ENCODE data around the gene SMAD6.

SMAD6 gene

DNA sequence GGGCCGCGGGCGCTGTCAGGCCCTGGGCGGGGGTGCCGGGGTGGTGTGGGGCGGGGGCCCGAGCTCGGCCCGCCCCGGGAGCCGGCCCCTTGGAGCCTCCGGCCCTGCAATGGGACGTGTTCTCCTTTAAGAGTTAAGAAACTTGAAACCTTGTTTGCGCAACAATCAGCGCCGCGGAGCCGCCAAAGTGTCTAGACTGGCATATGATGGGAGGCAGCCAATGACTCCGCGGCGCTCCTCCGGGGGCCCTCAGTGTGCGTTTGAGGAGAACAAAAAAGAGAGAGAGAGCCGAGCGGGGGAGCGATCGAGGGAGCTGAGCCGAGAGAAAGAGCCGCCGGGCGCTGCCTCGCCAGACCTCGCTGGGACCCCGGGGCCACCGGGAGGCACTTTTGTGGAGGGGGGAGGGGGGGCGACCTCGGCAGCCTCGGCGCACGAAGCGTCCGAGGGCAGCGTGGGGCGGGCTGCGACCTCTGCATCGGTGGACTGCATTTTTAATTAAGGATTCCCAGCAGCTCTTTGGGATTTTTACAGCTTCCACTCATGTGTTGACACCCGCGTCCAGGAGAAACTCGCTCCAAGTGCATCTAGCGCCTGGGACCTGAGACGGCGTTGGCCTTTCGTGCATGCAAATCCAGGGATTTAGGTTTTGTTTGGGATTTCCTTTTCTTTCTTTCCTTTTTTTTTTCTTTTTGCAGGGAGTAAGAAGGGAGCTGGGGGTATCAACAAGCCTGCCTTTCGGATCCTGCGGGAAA lies at the start of gene SMAD6:
TSS of gene SMAD6 (plus strand) at position 202 of the 752 bp plus-strand sequence. CDS start 1,023 bp downstream, outside the sequence.
- DNase-seq: peak; percentile 74

DNA sequence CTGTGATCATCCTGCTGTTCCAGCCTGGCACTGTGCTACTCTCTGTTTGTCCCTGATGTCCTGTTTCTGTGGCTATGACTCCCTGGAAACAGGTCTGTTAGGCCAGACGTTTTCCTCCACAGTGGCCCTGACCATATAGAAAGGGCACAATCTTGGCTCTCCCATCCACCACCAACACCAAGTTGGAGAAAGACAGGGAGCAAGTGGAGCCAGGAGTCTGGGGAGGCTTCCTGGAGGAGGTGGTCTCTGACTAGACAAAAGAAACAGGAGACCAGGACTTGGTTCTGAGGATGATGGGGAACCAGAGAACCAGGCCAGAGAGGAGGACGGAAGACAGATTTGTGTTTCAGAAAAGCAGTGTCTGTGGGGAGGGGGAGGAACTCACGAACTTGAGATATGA lies 49.2 kb upstream of the SMAD6 start:
- DNase-seq: no peak

DNA sequence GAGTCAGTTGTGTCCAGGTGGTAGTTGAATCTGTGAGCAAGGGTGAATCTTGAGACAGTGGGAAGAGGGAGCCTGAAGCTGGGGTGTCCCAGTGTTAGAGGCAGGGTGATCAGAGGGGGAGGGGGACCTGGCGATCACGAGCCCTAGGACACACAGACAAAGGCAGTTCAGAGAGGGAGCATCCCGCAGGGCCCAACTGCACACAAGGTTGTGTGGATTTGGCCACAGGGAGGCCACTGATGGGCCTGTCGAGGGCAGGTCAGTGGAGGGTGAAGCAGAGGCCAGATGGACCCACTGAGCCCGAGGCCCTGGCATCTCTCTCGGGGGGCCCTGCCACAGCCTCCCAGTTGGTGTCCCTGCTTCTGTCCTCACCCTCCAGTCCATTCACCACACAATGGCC lies 48.6 kb upstream of the SMAD6 start:
- no peak for DNase-seq

DNA sequence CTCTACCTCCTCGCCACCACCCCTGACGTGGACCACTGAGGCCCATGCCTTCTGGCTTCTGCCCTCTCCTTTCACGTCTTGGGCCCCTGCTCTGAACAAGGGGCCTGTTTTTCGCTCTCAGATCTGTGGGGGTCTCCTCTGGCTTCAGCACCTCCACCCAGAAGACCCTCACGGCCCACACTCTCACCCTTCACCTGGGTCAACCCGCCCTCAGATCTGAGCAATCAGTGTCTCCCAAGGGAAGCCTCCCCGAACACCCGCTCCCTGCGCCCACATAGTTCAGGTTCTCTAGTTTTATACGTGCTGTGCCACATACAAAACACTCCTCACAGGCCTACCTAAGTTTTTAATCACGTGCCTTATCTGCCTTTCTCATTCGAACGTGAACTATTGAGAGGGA lies 48.2 kb upstream of the SMAD6 start:
- DNase-seq: no peak

DNA sequence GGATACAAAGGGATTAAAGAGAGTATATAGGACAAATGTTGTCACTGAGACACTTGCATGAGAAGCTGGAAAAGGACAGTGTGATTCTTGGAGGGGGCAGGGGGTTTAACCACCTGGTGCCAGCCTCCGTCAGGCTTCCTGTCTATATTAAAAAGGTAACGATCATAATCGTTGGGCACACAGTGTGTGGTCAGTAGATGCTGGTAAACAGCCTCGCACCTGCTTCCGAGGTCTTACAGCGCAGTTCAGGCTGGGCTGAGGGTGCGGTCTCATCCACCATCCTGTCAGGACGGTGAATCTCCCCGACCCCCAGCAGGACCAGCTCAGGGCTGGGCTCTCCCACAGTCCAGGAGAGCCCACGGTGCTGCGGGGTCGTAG lies 47.7 kb upstream of the SMAD6 start:
- no peak for DNase-seq

DNA sequence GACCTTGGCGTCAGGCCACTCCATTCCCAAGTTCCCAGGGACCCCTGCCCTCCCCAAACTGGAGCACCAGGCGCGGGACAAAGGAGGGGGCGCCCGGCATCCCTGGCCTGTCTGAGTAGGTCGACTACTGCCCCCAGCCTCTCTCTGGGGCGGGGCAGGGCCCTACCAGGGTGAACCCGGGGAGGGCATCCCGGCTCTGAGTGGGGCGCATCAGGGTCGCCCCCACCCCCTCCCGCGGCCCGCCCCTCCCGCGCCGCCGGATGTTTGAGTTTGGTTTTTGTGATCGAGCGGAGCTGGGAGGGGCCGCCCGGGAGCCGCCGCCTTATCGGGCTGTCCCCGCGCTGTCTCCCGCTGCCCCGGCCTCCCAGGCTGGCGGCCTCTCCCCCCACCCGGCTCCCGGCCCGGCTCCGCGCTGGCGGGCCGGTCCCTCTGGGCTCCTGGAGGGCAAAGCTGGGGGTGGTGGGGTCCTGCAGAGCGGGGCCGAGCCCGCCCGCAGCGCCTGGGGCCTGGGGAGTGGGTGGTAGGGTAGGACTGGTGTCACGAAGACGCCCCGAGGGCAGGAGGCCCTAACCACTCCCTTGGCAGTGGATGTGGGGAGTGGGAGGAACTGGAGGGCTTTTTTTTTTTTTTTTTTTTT lies 47.2 kb upstream of the SMAD6 start:
- DNase-seq: no peak

DNA sequence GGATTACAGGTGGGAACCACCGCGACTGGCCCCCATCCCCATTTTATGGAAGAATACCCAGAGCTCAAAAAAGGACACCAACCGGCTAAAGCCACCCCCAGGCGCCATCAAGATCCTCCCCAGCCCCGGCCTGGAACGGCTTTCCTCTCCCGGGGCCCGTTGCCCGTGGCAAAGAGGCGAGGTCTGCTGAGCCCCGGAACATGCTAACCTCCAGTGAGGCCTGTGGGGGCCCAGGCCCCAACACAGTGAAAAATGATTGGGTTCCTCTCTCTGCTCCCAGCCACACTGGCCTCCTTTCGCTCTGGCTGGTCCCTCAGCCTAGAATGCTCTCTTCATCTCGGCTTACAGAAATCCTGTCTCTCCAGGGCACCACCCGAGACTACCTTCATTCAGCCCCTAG lies 46.5 kb upstream of the SMAD6 start:
- DNase-seq: no peak

DNA sequence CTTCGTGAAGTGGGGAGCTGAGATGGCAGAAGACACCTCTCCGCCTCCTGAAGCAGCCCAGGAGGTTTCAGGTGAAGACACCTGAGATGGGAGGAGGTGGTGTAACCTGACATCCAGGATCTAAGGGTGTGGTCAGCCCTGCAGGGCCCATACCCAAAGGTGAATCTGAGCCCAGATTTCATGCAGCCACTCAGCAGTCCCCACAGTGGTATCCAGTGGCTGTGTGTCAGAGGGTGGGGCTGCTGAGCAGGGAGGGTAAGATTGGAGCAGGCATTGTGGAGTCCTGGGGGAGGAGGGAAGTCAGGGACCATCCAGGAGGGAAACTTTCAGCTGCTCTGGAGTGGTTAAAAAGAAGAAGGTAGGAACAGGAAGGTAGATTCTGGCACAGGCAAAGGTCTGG lies 46.0 kb upstream of the SMAD6 start:
- DNase-seq: no peak

DNA sequence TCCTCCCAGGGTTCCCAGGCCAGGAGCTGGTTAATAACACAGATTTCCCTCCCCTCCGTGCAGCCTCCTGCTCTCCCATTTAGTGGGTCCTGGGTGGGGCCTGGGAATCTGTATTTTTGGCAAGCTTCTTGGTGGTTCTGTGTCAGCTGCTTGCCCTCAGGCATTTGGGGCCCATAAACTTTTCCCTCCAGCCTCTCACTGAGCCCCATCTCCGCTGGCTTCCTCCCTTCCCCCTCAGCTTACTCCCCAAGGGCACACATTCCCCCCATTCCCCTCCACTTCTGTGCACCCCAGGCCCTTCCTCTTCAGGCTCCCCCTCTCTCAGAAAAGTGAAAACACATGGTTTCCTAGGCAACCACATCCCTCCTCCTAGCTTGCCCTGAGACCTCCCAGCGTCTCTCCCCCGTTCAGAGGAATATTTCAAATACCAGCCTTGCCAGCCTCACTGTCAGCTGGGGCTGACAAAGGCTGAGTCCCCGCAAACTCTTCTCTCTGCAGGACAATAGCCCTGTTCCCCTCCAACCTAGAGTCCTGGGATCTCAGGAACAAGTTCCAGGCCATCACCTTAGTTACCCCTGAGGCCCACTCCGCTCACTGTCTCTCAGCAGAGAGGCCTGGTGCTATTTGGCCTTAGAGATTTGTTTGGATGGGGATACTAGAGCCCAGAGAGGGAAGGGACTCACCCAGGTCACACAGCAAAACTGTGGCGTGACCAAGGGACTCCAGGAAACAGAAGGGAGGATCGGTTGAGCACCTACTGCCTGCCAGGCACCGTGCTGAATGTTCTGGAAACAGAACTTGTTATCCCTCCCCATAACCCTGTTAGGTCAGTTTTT lies 44.6 kb upstream of the SMAD6 start:
- DNase-seq: no peak

DNA sequence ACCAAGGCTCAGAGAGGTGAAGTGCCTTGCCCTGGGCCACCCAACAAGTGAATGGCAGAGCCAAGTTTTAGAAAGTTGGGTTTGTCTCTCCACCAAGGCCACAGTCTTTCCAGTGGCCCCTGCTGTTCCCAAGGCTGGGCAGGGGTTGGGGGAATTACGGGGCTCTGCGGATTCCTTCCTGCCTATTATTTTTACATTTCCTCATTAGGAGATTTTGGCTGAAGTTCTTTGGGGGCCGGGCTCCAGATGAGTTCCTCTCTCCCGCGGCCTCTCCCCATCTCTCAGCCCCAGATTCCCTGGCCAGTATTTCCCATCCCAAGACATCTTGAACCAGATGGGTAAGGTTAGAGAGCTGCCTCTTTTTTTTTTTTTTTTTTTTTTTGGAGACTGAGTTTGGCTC lies 44.0 kb upstream of the SMAD6 start:
- no peak for DNase-seq

DNA sequence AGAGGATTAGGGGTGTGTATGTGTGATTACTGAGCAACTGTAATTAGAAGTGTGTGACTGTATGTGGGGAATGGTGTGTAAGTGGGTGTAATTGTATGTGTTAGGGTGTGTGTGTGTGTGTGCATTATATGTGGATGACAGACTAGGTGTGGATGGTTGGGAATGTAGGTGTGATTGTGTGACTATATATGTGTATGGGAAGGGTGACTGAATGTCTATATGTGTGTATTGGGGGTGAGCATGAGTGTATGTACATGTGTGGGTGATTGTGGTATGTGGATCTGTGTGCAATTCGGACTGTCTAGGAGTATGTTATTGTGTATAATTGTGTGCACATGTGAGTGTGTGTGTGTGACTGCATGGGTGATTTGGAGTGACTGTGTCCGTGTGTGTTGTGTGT lies 43.2 kb upstream of the SMAD6 start:
- DNase-seq: no peak

DNA sequence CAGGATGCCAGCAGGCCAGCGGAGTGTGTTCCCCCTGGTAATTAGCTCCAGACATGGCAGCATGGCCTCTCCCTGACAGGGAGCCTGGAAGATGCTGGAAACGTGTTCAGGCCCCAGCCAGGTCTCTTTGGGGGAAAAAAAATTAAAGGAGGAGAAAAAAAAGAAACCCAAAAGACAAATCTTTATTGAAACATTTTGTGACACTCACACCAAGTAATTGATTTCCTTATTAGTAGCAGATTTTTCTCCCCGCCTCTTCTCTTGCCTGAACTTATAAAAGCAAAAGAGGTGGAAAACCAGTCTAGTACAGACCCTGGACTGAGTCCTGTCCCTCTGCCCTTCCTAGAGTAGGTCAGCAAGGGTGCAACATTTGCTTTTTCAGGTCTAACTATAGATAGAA lies 42.7 kb upstream of the SMAD6 start:
- no peak for DNase-seq

DNA sequence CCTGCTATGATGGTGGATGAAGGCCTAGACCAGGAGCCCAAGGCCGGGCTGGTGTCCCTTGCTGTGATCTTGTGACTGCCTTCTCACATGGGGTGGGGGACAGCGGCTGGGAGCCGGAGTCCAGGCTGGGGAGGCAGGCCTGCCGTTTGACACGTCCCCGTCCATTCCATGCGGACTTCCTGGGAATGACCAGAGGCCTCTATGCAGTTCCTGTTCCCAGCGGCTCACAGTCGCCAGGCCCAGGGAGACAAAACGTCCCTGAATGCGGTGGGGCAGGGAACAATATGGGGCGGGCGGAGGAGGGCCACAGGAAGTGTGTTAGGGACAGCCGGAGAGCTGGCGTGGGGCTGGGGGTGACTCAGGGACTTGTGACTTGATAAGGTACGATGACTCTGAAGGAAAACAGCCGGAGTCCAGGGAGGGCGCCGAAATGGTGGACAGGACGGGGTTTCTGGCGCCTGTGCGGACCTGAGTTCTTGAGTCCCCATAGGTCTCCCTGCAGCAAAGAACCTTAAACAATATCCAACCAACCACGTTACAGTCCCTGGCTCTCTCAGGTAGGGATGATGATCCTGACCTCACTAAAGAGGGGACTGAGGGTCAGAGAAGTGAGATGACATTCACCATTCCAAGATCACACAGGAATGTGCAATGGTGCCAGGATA lies 40.5 kb upstream of the SMAD6 start:
- no peak for DNase-seq

DNA sequence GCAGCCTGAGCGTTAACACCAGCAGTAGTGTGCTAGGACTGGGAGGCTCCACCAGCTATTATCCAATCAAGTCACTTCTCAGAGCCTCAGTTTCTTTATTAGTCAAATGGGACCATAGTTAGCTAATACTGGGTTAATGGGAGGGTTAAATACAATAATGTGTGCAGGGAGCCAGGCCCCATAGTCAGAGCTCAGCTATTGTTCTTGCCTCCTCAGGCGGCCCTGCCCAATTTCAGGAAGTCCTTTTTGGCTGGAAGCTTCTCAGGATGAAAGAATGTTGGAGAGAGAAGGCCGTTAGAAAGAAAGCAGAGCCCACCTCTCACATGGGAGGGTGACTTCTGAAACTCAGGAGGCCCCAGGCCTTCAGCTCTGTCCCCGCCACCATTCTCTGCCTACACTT lies 39.5 kb upstream of the SMAD6 start:
- DNase-seq: no peak

DNA sequence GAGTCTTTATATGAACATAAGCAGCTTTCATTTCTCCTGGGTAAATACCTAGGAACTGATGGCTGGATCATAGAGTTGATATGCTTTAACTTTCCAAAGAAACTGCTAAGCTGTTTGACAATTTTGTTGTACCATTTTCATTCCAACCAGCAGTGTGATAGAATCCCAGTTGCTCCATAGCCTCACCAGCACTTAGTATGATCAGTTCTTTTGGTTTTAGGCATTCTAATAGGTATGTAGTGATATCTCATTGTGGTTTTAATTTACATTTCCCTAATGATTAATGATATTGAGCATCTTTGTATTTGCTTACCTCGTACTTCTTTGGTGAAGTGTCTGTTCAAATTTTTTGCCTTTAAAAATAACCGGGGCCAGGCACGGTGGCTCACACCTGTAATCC lies 38.4 kb upstream of the SMAD6 start:
- DNase-seq: no peak

DNA sequence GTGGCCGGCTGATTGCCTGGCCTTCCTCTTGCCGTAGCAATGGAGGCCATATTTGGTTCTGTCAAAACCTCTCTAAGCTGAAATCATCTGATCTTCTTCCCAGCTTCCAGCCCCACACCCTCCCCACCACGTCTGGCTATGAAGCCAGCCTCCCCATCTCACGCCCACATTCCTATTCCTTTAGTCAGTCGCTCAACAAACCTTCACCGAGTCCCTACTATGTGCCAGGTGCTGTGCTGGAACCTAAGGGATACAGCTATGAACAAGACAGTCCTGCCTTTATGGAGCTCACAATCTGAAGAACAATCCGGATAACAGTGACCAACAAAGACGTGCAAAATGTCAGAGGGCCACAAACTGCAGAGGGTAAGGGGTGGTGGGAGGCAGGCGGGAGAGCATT lies 31.9 kb upstream of the SMAD6 start:
- DNase-seq: no peak

DNA sequence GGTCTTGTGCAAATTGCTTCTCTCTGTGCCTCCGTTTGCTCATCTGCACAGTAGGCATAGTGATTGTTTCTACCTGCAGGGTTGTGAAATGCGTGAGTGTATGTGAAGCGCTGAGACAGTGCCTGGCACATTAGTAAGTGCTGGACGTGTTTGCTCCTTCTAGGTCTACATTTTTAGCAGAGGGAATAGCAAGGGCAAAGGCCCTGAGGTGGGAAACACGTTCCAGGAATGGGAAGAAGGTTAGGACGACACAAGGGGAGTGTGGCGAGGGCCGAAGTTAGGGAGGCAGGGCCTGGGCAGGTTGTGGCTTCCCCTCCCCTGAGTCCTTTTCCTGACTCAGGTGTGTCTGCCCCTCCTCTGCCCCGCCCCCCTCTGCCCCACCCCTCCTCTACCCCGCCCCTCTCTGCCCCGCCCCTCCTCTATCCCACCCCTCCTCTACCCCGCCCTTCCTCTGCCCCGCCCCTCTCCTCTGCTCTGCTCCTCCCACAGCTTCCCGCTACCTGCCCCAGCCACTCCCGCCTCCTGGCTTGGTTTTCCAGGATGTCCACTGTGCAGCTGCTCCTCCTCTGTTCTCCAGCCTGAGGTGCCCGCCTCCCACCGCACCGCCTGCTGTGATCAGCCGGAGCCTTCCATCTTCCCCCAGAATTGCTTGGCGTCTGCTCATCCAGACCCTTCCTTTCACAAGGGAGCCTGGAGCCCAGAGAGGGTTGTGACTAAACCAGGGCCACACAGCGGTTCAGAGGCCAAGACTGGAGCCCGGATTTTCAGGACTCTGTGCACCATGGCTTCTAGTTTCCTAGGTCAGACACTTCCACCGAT lies 31.1 kb upstream of the SMAD6 start:
- DNase-seq: no peak

DNA sequence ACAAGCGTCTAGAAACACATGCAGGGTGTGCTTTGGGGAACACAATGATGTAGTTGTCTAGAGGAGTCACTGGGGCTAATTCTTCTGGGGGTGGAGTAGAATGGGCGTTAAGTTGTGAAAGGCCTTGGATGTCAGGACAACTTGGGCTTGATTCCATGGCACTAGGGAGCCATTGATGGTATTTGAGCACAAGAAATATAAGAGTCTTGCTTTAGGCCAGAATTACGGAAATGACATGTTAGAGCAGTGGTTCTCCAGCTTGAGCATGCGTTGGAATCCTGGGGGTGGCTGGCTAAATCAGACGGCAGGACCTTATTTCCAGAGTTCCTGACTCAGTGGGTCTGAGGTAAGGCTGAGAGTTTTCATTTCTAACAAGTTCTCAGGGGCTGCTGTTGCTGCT lies 29.2 kb upstream of the SMAD6 start:
- no peak for DNase-seq

DNA sequence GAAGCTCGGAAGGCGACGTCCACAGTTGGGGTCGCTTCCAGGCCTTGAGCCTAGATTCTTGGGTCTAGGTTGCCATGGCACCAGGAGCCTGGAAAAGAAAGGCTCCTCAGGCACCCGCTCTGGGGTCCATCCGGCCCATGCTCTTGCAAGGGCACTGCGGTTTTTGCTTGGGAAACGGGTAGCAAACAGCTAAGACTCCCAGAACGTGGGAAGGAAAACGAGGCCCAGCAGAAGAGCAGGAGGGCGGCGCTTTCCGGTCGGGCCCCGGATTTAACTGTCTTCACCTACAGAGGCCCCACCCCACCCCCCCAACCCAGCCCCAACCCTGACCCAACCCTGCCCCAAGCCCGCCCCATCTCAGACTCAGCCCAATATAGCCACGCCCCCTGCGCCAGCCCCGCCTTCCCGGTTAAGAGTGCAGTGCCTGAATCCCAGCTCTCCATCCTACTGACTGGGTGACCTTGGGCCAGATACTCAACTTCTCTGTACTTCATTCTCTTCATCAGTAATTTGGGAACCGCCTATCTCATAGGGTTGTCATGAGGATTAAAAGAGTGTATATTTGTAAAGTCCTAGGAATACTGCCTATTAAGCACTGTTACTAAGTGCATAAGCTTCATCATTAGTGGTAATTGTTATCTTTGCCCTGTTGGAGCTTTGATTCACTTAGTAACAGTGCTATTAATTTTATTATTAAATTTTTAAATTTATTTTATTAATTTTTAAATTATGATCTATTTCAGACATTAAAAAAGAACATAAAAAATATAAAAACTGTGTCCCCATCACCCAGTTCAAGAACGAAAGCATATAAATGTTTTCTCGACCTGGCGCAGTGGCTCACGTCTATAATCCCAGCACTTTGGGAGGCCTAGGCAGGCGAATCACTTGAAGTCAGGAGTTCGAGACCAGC lies 28.4 kb upstream of the SMAD6 start:
- DNase-seq: no peak

DNA sequence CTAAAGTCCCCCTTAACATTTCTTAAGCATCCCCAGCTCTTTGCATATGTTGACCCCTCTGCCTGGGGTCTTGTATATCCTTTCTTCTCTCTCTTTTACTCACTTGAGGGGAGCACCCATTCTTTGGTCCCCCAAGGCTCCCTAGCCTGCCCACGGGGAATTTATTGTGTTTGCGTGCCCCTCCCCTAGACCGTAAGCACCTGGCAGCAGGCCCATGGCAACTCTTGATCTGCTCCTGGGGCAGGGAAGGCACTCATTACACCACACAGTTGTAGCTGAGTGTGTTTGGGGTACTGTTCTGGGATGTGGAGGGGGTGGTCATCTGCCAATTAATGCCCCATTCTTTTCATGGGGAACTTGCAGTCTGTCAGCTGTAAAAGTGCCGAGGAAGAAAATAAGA lies 27.3 kb upstream of the SMAD6 start:
- DNase-seq: no peak

DNA sequence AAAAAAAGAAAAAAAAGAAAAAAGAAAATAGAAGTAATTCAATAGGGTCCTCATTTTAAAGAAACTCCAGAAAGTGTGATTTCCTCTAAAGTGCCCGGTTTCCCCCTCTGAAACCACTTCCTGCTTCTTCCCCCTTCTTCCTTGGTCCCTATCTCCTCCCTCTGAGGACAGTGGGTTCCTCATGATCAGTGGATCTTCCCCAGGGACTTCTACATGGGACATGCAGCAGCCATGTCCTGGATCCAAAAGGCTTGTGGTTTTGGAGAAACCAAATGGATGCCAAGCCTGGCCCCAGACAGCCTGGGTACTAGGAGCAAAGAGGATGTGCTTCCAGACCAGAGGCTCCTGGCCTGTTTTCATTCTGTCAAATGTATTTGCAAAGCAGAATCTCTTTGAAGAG lies 26.6 kb upstream of the SMAD6 start:
- no peak for DNase-seq

DNA sequence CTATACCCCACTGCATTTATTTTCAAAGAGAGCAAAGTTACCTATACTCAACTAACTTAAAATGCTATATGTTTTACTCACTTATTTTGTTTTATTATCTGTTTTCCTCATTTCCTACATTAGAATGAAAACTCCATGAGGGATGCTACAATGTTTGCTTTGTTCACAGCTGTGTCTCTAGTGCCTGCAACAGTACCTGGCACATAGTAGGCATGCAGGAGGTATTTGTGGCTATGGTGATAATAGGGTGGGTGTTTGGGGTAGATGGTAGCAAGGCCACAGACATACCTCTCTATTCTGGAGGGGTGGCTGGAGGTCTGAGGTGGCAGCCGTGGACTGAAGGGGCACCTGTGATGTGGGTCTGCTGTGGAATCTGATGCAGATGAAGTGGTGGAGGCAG lies 24.7 kb upstream of the SMAD6 start:
- no peak for DNase-seq
